ENCODE measurements around the gene CD2AP. TPM values are rescaled to one million over a fixed set of nuclear protein-coding genes. Genes with fewer than 3 reads are reported as not detected.

Gene CD2AP
- total RNA-seq, 1 experiment from 2014 or later, result 43.8 TPM

DNA sequence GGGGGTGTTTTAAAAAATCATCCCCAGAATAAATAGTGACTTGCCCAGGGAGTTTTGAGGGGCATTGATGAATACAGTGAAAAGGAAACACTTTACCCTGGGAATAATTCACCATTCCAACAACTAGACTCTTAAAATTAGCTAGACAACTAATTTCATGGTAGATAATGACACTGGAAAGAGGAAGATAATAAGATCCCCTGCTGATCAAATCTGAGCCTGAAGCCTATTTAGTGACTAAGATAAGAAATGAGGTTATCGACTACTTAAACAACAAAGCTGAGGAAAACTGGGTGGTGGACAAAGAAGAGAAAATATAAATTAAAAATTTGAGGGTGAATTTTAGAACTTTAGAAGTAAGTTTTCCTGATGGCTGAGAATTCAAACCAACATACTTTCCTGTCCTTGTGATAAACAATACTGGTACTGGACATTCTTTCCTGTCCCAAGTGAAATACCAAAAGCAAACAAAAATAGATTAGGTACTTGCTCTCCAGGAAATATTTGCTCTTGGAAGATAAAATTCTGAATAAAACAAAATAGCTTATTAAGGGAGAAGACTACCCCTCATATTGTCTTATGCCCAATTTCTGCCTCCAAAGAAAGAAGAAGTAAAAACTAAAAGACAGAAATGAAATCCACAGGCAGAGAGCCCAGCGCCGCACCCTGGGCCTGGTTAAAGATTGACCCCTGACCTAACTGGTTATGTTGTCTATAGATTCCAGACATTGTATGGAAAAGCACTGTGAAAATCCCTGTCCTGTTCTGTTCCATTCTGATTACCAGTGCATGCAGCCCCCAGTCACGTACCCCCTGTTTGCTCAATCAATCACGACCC is 156.8 kb downstream of the CD2AP start (continued):
- TF ChIP-seq, protein P1, sequence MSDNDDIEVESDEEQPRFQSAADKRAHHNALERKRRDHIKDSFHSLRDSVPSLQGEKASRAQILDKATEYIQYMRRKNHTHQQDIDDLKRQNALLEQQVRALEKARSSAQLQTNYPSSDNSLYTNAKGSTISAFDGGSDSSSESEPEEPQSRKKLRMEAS (IDR thresholded peaks at IDR 0.05), result no peak
- TF ChIP-seq, protein P2, sequence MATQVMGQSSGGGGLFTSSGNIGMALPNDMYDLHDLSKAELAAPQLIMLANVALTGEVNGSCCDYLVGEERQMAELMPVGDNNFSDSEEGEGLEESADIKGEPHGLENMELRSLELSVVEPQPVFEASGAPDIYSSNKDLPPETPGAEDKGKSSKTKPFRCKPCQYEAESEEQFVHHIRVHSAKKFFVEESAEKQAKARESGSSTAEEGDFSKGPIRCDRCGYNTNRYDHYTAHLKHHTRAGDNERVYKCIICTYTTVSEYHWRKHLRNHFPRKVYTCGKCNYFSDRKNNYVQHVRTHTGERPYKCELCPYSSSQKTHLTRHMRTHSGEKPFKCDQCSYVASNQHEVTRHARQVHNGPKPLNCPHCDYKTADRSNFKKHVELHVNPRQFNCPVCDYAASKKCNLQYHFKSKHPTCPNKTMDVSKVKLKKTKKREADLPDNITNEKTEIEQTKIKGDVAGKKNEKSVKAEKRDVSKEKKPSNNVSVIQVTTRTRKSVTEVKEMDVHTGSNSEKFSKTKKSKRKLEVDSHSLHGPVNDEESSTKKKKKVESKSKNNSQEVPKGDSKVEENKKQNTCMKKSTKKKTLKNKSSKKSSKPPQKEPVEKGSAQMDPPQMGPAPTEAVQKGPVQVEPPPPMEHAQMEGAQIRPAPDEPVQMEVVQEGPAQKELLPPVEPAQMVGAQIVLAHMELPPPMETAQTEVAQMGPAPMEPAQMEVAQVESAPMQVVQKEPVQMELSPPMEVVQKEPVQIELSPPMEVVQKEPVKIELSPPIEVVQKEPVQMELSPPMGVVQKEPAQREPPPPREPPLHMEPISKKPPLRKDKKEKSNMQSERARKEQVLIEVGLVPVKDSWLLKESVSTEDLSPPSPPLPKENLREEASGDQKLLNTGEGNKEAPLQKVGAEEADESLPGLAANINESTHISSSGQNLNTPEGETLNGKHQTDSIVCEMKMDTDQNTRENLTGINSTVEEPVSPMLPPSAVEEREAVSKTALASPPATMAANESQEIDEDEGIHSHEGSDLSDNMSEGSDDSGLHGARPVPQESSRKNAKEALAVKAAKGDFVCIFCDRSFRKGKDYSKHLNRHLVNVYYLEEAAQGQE (IDR thresholded peaks at IDR 0.05; ENCODE audit: low read depth), result no peak
- TF ChIP-seq FOSL1 (IDR thresholded peaks at IDR 0.05; ENCODE audit: low read depth) (no peak), SRF (IDR thresholded peaks at IDR 0.05; ENCODE audit: low read depth) (no peak), ZFX (IDR thresholded peaks at IDR 0.05) (no peak)
- TF ChIP-seq, protein P3, sequence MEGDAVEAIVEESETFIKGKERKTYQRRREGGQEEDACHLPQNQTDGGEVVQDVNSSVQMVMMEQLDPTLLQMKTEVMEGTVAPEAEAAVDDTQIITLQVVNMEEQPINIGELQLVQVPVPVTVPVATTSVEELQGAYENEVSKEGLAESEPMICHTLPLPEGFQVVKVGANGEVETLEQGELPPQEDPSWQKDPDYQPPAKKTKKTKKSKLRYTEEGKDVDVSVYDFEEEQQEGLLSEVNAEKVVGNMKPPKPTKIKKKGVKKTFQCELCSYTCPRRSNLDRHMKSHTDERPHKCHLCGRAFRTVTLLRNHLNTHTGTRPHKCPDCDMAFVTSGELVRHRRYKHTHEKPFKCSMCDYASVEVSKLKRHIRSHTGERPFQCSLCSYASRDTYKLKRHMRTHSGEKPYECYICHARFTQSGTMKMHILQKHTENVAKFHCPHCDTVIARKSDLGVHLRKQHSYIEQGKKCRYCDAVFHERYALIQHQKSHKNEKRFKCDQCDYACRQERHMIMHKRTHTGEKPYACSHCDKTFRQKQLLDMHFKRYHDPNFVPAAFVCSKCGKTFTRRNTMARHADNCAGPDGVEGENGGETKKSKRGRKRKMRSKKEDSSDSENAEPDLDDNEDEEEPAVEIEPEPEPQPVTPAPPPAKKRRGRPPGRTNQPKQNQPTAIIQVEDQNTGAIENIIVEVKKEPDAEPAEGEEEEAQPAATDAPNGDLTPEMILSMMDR (IDR thresholded peaks at IDR 0.05 in 2 of 3, conservative IDR thresholded peaks at IDR 0.05 in 1 of 3; ENCODE audit: borderline replicate concordance in 1 of 3, insufficient read depth in 1 of 3, low read depth in 2 of 3, low read length in 2 of 3), result no peak

DNA sequence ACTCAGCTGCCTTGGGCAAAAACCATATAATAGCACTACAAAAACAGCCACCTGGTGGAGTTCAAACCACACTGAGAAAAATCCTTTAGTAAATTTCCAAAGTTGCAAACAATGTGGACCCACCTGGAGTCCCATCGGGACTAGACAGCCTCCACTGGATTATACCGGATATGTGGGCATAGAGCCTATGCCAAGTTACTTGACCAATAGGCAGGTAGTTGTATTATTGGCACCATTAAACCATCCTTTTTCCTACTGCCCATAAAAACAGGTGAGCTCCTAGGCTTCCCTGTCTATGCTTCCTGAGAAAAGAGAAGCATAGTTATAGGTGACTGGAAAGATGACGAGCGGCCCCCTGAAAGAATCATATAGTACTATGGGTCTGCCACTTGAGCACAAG is 169.1 kb downstream of the CD2AP start:
- ChIA-PET POLR2A (no interaction called here), CTCF (interaction anchor here (1.3 to 1.4 kb wide), 2 partner anchors 15 to 87 kb away, joined by 3 to 8 read pairs; no protein-coding TSS in a partner anchor), RAD21 (ENCODE audit: low non-redundant PET in 1 of 2, low total read pairs in 2 of 2, uncharacterized antibody in 2 of 2, unreplicated experiment in 2 of 2) (interaction anchor here in 1 of 2 experiments (1.1 kb wide), 1 partner anchor 88 kb away, joined by 3 read pairs; no protein-coding TSS in a partner anchor)
- H3K27ac ChIP-seq (ENCODE audit: low read depth, low read length), result no peak overlapping the region
- no peaks in the 10 kb centered on the region for H3K79me2 ChIP-seq (ENCODE audit: insufficient read depth, low read length)
- H2AFZ ChIP-seq (ENCODE audit: low read depth, low read length, poor library complexity, severe bottlenecking), result no peak overlapping the region
- no TSS peak for BruUV-seq (replicated peaks)
- no peak overlapping the region for H3K4me2 ChIP-seq (ENCODE audit: low read length)
- H3K9me2 ChIP-seq (ENCODE audit: insufficient read depth), result 0 out of 2 replicates have a peak, but pooled peaks cover 3% of the 10 kb centered on the region
- ATAC-seq (no peak), DNase-seq (ENCODE audit: low read depth, low spot score) (no peak)
- H3K36me3 ChIP-seq (ENCODE audit: control insufficient read depth in 1 of 2, insufficient read depth in 2 of 2, low read length in 2 of 2), result no peaks in the 10 kb centered on the region
- H4K20me1 ChIP-seq (ENCODE audit: insufficient read depth), result no peaks in the 10 kb centered on the region
- intact Hi-C loops (cut with micrococcal nuclease), result no loop called here
- no peaks in the 10 kb centered on the region for H3K27me3 ChIP-seq (ENCODE audit: insufficient read depth, low read length)
- H3K4me1 ChIP-seq (ENCODE audit: control insufficient read depth in 1 of 2, insufficient read depth in 2 of 2, low read length in 2 of 2), result peaks cover 0 to 7% of the 10 kb centered on the region in 2 experiments; a peak in 2 of 4 replicates
- no peak overlapping the region for H3K4me3 ChIP-seq (replicated peaks in 1 of 2; ENCODE audit: low read depth in 1 of 2, low read length in 2 of 2)
- H3K9ac ChIP-seq (ENCODE audit: low read length), result no peak overlapping the region
- H3K9me3 ChIP-seq (ENCODE audit: control insufficient read depth in 1 of 2, insufficient read depth in 1 of 2, low read depth in 1 of 2, low read length in 2 of 2), result no peaks in the 10 kb centered on the region
- TF ChIP-seq ZFX (IDR thresholded peaks at IDR 0.05) (no peak), ZNF274 (IDR thresholded peaks at IDR 0.05; ENCODE audit: low read depth, low read length) (no peak), RAD21 (IDR thresholded peaks at IDR 0.05; ENCODE audit: low read depth) (peak; percentile 19; the same call in 1 of the 2 replicates), TCF7L2 (IDR thresholded peaks at IDR 0.05; ENCODE audit: borderline replicate concordance, extremely low read depth, insufficient read depth, insufficient read length) (no peak)
- TF ChIP-seq, protein P2 (IDR thresholded peaks at IDR 0.05; ENCODE audit: low read depth), result no peak
- TF ChIP-seq, protein P4, sequence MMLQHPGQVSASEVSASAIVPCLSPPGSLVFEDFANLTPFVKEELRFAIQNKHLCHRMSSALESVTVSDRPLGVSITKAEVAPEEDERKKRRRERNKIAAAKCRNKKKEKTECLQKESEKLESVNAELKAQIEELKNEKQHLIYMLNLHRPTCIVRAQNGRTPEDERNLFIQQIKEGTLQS (IDR thresholded peaks at IDR 0.05), result no peak
